H9 (cell line): ENCODE results near the gene KRTAP19-2. TPM values are rescaled to one million over a fixed set of nuclear protein-coding genes. Genes with fewer than 3 reads are reported as not detected.

ENCODE experiments used
- DNase-seq: peaks from one replicate; pipeline ENCODE4 v3.0.0-alpha.2; 2017
- H2AFZ ChIP-seq: one replicate; pipeline ENCODE4 v1.6.1; 2013; ENCODE audit warnings: mild to moderate bottlenecking, low read length, control low read depth, moderate library complexity
- H2AK5ac ChIP-seq: 2 replicates; pipeline ENCODE4 v1.6.1; 2013; ENCODE audit warnings: low read length, control low read depth, mixed read lengths; ENCODE audit not compliant: insufficient read length
- H2BK120ac ChIP-seq: one replicate; pipeline ENCODE4 v1.6.1; 2013; ENCODE audit warnings: low read depth, mild to moderate bottlenecking, low read length, control low read depth, inconsistent platforms; ENCODE audit not compliant: poor library complexity, severe bottlenecking
- H2BK12ac ChIP-seq: 2 replicates; pipeline ENCODE4 v1.6.1; 2013; ENCODE audit warnings: low read length, control low read depth, mixed read lengths, low read depth; ENCODE audit not compliant: insufficient read length
- H2BK15ac ChIP-seq: 2 replicates; pipeline ENCODE4 v1.6.1; 2013; ENCODE audit warnings: low read depth, low read length, control low read depth
- H2BK20ac ChIP-seq: one replicate; pipeline ENCODE4 v1.6.1; 2013; ENCODE audit warnings: low read depth, mild to moderate bottlenecking, low read length, control low read depth, inconsistent platforms; ENCODE audit not compliant: poor library complexity, severe bottlenecking
- H2BK5ac ChIP-seq: 2 replicates; pipeline ENCODE4 v1.6.1; 2013; ENCODE audit warnings: low read length, control low read depth, mixed read lengths; ENCODE audit not compliant: insufficient read length
- H3K14ac ChIP-seq: 2 replicates; pipeline ENCODE4 v1.6.1; 2013; ENCODE audit warnings: low read length, control low read depth; ENCODE audit not compliant: insufficient read depth
- H3K18ac ChIP-seq: 2 replicates; pipeline ENCODE4 v1.6.1; 2013; ENCODE audit warnings: low read depth, mild to moderate bottlenecking, mixed read lengths, low read length, control low read depth; ENCODE audit not compliant: insufficient read length
- H3K23ac ChIP-seq: 2 replicates; pipeline ENCODE4 v1.6.1; 2013; ENCODE audit warnings: low read length, control low read depth, mixed read lengths, low read depth; ENCODE audit not compliant: insufficient read length
- H3K23me2 ChIP-seq: 2 replicates; pipeline ENCODE4 v1.6.1; 2013; ENCODE audit warnings: low read depth, mild to moderate bottlenecking, mixed read lengths, low read length, control low read depth; ENCODE audit not compliant: insufficient read length, poor library complexity, severe bottlenecking
- H3K27ac ChIP-seq: 2 replicates; pipeline ENCODE4 v1.5.1; 2013; ENCODE audit warnings: low read length, control low read depth, mixed read lengths, low read depth; ENCODE audit not compliant: insufficient read length
- H3K27me3 ChIP-seq: 2 replicates; pipeline ENCODE4 v1.6.1; 2013; ENCODE audit warnings: low read length, control low read depth, inconsistent platforms; ENCODE audit not compliant: insufficient read depth
- H3K4ac ChIP-seq: 2 replicates; pipeline ENCODE4 v1.6.1; 2013; ENCODE audit warnings: low read depth, mild to moderate bottlenecking, control low read depth, inconsistent platforms, low read length, moderate library complexity
- H3K4me1 ChIP-seq: 2 replicates; pipeline ENCODE4 v1.6.1; 2013; ENCODE audit warnings: low read length, control low read depth, inconsistent platforms; ENCODE audit not compliant: insufficient read depth
- H3K4me2 ChIP-seq: 2 replicates; pipeline ENCODE4 v1.6.1; 2013; ENCODE audit warnings: low read length, control low read depth, mixed read lengths; ENCODE audit not compliant: insufficient read length, insufficient read depth
- H3K56ac ChIP-seq: 2 replicates; pipeline ENCODE4 v1.6.1; 2013; ENCODE audit warnings: low read depth, mild to moderate bottlenecking, mixed read lengths, low read length, control low read depth; ENCODE audit not compliant: insufficient read length
- H3K79me1 ChIP-seq: 2 replicates; pipeline ENCODE4 v1.6.1; 2013; ENCODE audit warnings: low read depth, mild to moderate bottlenecking, moderate library complexity, low read length, control low read depth, inconsistent platforms; ENCODE audit not compliant: insufficient read depth, poor library complexity, severe bottlenecking
- H3K79me2 ChIP-seq: 2 replicates; pipeline ENCODE4 v1.6.1; 2013; ENCODE audit warnings: low read length, control low read depth, inconsistent platforms; ENCODE audit not compliant: insufficient read depth
- H3K9ac ChIP-seq: 2 replicates; pipeline ENCODE4 v1.6.1; 2013; ENCODE audit warnings: low read length, control low read depth, mixed read lengths; ENCODE audit not compliant: insufficient read length; ENCODE audit errors: extremely low read depth
- H3K9me3 ChIP-seq: one replicate; pipeline ENCODE4 v1.6.1; 2013; ENCODE audit warnings: low read depth, low read length, inconsistent platforms; ENCODE audit not compliant: control insufficient read depth
- H3T11ph ChIP-seq: one replicate; pipeline ENCODE4 v1.6.1; 2013; ENCODE audit warnings: mild to moderate bottlenecking, low read length, control low read depth, inconsistent platforms
- H4K20me1 ChIP-seq: one replicate; pipeline ENCODE4 v1.6.1; 2013; ENCODE audit not compliant: control insufficient read depth, insufficient read length, insufficient read depth
- H4K5ac ChIP-seq: 2 replicates; pipeline ENCODE4 v1.6.1; 2013; ENCODE audit warnings: low read depth, mild to moderate bottlenecking, mixed read lengths, low read length, control low read depth; ENCODE audit not compliant: insufficient read length
- H4K8ac ChIP-seq: replicated peaks from 2 replicates; pipeline ENCODE4 v1.6.1; 2013; ENCODE audit warnings: low read length, control low read depth, mixed read lengths, low read depth; ENCODE audit not compliant: insufficient read length
- H4K91ac ChIP-seq: 2 replicates; pipeline ENCODE4 v1.6.1; 2013; ENCODE audit warnings: low read depth, mild to moderate bottlenecking, moderate library complexity, mixed read lengths, low read length, control low read depth; ENCODE audit not compliant: insufficient read length
- H3K27ac Mint-ChIP-seq, 3 experiments: 2 replicates in 2 of 3; 3 replicates in 1 of 3; pipeline ENCODE4 v1.8.0; 2020 to 2021; ENCODE audit warnings: mixed read lengths in 3 of 3, mild to moderate bottlenecking in 1 of 3, moderate library complexity in 1 of 3
- H3K27me3 Mint-ChIP-seq: 2 replicates; pipeline ENCODE4 v1.8.0; 2021; ENCODE audit warnings: low read depth, mild to moderate bottlenecking, moderate library complexity, mixed read lengths
- H3K36me3 Mint-ChIP-seq, 3 experiments: 2 replicates in 2 of 3; 3 replicates in 1 of 3; pipeline ENCODE4 v1.8.0; 2020 to 2021; ENCODE audit warnings: low read depth in 3 of 3, mixed read lengths in 3 of 3; ENCODE audit not compliant: insufficient read depth in 1 of 3
- H3K4me1 Mint-ChIP-seq, 2 experiments: 2 replicates each; pipeline ENCODE4 v1.8.0; 2020; ENCODE audit warnings: mixed read lengths in 2 of 2
- H3K4me3 Mint-ChIP-seq, 2 experiments: 2 replicates in 1 of 2; 3 replicates in 1 of 2; pipeline ENCODE4 v1.8.0; 2020 to 2021; ENCODE audit warnings: mild to moderate bottlenecking in 2 of 2, mixed read lengths in 2 of 2, moderate library complexity in 1 of 2
- H3K9me3 Mint-ChIP-seq, 2 experiments: 2 replicates in 1 of 2; 3 replicates in 1 of 2; pipeline ENCODE4 v1.8.0; 2020; ENCODE audit warnings: mild to moderate bottlenecking in 2 of 2, mixed read lengths in 2 of 2, moderate library complexity in 1 of 2
- CTCF ChIP-seq: fragments of 200-600 bp; sonication (generic); conservative IDR thresholded peaks from 3 replicates; pipeline ENCODE4 v1.8.0; 2021; ENCODE audit warnings: antibody characterized with exemption, mild to moderate bottlenecking
- WGBS: extraction: QIAGEN DNeasy Blood & Tissue Kit; methylation state at CpG from one replicate; pipeline ENCODE4 v1.1.7; 2013; ENCODE audit warnings: missing lambda C conversion rate, low lambda C conversion rate, mixed read lengths; ENCODE audit not compliant: insufficient read length; ENCODE audit errors: extremely low coverage; 5-methylcytosine and 5-hydroxymethylcytosine counted together
- total RNA-seq: library from RNA; stranded (reverse); gene quantifications from 2 replicates; pipeline ENCODE4 v1.2.1, GENCODE V29; 2021

The KRTAP19-2 gene
- total RNA-seq, 1 experiment from 2014 or later, result not detected

- H2BK12ac ChIP-seq, result no peak overlapping the region
- no peaks in the 10 kb centered on the region for H3K79me1 ChIP-seq
- no peaks in the 10 kb centered on the region for H3K4me1 ChIP-seq
- H2BK15ac ChIP-seq, result no peak overlapping the region
- no peak overlapping the region for H4K8ac ChIP-seq
- no peaks in the 10 kb centered on the region for H3K23me2 ChIP-seq
- H2BK120ac ChIP-seq, result no peak overlapping the region
- H2BK20ac ChIP-seq, result no peak overlapping the region
- no peak overlapping the region for H4K5ac ChIP-seq
- H4K20me1 ChIP-seq, result no peaks in the 10 kb centered on the region
- no peak overlapping the region for H3K9ac ChIP-seq
- Mint-ChIP-seq H3K4me3 (no peak overlapping the region), H3K36me3 (no peaks in the 10 kb centered on the region), H3K27ac (no peak overlapping the region), H3K4me1 (no peaks in the 10 kb centered on the region), H3K27me3 (no peaks in the 10 kb centered on the region), H3K9me3 (no peaks in the 10 kb centered on the region)
- WGBS, result no CpG with 5 or more reads among the region's 3 CpGs
- peak; percentile 78 for TF ChIP-seq CTCF
- H4K91ac ChIP-seq, result no peak overlapping the region
- H2BK5ac ChIP-seq, result no peak overlapping the region
- no peaks in the 10 kb centered on the region for H3K79me2 ChIP-seq
- H3K56ac ChIP-seq, result no peak overlapping the region
- no peak overlapping the region for H3K18ac ChIP-seq
- no peaks in the 10 kb centered on the region for H3K27me3 ChIP-seq
- no peak overlapping the region for H3K14ac ChIP-seq
- no peak for DNase-seq
- no peak overlapping the region for H3K23ac ChIP-seq
- no peak overlapping the region for H3T11ph ChIP-seq
- no peak overlapping the region for H2AFZ ChIP-seq
- H3K4me2 ChIP-seq, result no peak overlapping the region
- no peak overlapping the region for H3K4ac ChIP-seq
- H3K27ac ChIP-seq, result no peak overlapping the region
- H2AK5ac ChIP-seq, result no peak overlapping the region
- H3K9me3 ChIP-seq, result no peaks in the 10 kb centered on the region
These were observed 23.5 kb downstream of the KRTAP19-2 start for GRCh38 chr21:30463713-30464112.
